Measurements from ENCODE around the gene RFXANK.

- TF ChIP-seq SP1 (IDR thresholded peaks at IDR 0.05) (no peak), FOXK2 (IDR thresholded peaks at IDR 0.05) (no peak), FOXM1 (IDR thresholded peaks at IDR 0.05; ENCODE audit: borderline replicate concordance) (no peak), L3MBTL2 (conservative IDR thresholded peaks at IDR 0.05) (no peak), TARDBP (IDR thresholded peaks at IDR 0.05) (no peak), ARNT (IDR thresholded peaks at IDR 0.05) (no peak), ELF4 (IDR thresholded peaks at IDR 0.05) (no peak), SUZ12 (IDR thresholded peaks at IDR 0.05) (no peak)
Measured at GRCh38 chr19:19154768-19155494, 37.1 kb upstream of the RFXANK start.
